ENCODE measurements around the gene C1QTNF3.

C1QTNF3 gene

GRCh38 chr5:34042321-34042720 is 692 bp downstream of the C1QTNF3 start:
- H3K27ac ChIP-seq = no peak overlapping the region
- TF ChIP-seq ZFX (IDR thresholded peaks at IDR 0.05) = no peak
- no peak for TF ChIP-seq CTCF (conservative IDR thresholded peaks at IDR 0.05)

- H3K27ac ChIP-seq = no peak overlapping the region
- TF ChIP-seq ZFX (IDR thresholded peaks at IDR 0.05) (no peak), CTCF (conservative IDR thresholded peaks at IDR 0.05) (no peak)
Observed at GRCh38 chr5:34041247-34041972, 1.6 kb downstream of the C1QTNF3 start.

GRCh38 chr5:34040472-34040871 is 2.5 kb downstream of the C1QTNF3 start:
- H3K27ac ChIP-seq = no peak overlapping the region
- TF ChIP-seq ZFX (IDR thresholded peaks at IDR 0.05) = no peak
- no peak for TF ChIP-seq CTCF (conservative IDR thresholded peaks at IDR 0.05)

- no peak for TF ChIP-seq ZFX (IDR thresholded peaks at IDR 0.05)
- TF ChIP-seq CTCF (conservative IDR thresholded peaks at IDR 0.05) = no peak
- H3K27ac ChIP-seq = no peak overlapping the region
Observed at GRCh38 chr5:34039398-34040157, 3.4 kb downstream of the C1QTNF3 start.

- no peak overlapping the region for H3K27ac ChIP-seq
- TF ChIP-seq CTCF (conservative IDR thresholded peaks at IDR 0.05) = no peak
- TF ChIP-seq ZFX (IDR thresholded peaks at IDR 0.05) = no peak
Observed at GRCh38 chr5:34038838-34039237, 4.2 kb downstream of the C1QTNF3 start.

- TF ChIP-seq ZFX (IDR thresholded peaks at IDR 0.05) = no peak
- no peak for TF ChIP-seq CTCF (conservative IDR thresholded peaks at IDR 0.05)
- H3K27ac ChIP-seq = no peak overlapping the region
Observed at GRCh38 chr5:34038390-34038789, 4.6 kb downstream of the C1QTNF3 start.

GRCh38 chr5:34037726-34038125 is 5.3 kb downstream of the C1QTNF3 start:
- H3K27ac ChIP-seq = no peak overlapping the region
- TF ChIP-seq CTCF (conservative IDR thresholded peaks at IDR 0.05) (no peak), ZFX (IDR thresholded peaks at IDR 0.05) (no peak)

All from C4-2B (cell line).